Measurements from ENCODE around the gene TRAF7.

TRAF7 gene

GRCh38 chr16:2160915-2161551, 5.5 kb downstream of the TRAF7 start:
- H3K4me1 ChIP-seq (ENCODE audit: control insufficient read depth in 1 of 2, insufficient read depth in 2 of 2, low read length in 2 of 2): peaks cover 10 to 49% of the 10 kb centered on the region in 2 donors

DNA sequence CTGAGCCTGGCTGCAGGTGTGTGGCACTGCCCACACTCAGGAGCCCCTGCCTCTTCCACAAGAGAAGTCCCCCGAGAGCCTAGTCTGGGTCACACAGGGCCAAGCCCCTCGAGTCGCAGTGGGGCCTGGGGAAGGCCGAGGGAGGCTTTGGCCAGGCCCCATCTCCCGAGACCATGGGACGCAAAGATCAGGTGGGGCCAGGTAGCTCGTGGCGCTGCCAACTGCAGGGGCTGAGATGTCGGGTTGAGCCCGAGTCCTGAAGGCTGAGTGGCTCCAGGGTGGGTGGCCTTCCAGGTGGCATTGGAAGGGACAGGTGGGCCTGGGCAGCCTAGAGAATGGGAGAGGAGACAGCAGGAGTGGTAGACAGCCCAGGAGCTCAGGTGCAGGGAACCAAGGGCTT, 6.3 kb downstream of the TRAF7 start:
- Histone ChIP-seq H3K4me3 (ENCODE audit: low read depth in 1 of 2, low read length in 2 of 2) (no peak overlapping the region), H3K36me3 (ENCODE audit: control insufficient read depth in 1 of 2, insufficient read depth in 2 of 2, low read length in 2 of 2) (peaks cover 0 to 13% of the 10 kb centered on the region in 2 donors), H3K4me1 (ENCODE audit: control insufficient read depth in 1 of 2, insufficient read depth in 2 of 2, low read length in 2 of 2) (peaks cover 10 to 41% of the 10 kb centered on the region in 2 donors), H3K9me3 (ENCODE audit: control insufficient read depth in 1 of 2, low read length in 2 of 2) (no peaks in the 10 kb centered on the region), H3K27me3 (ENCODE audit: low read depth, low read length) (no peaks in the 10 kb centered on the region), H3K27ac (ENCODE audit: low read length) (no peak overlapping the region)

More at GRCh38 chr16:2160915-2161551, 5.5 kb downstream of the TRAF7 start:
- no peaks in the 10 kb centered on the region for H3K9me3 ChIP-seq (ENCODE audit: control insufficient read depth in 1 of 2, low read length in 2 of 2)
- no peaks in the 10 kb centered on the region for H3K27me3 ChIP-seq (ENCODE audit: low read depth, low read length)
- no peak overlapping the region for H3K27ac ChIP-seq (ENCODE audit: low read length)
- H3K4me3 ChIP-seq (ENCODE audit: low read depth in 1 of 2, low read length in 2 of 2): no peak overlapping the region
- H3K36me3 ChIP-seq (ENCODE audit: control insufficient read depth in 1 of 2, insufficient read depth in 2 of 2, low read length in 2 of 2): peaks cover 0 to 4% of the 10 kb centered on the region in 2 donors

- Histone ChIP-seq H3K27ac (ENCODE audit: low read length) (no peak overlapping the region), H3K27me3 (ENCODE audit: low read depth, low read length) (no peaks in the 10 kb centered on the region), H3K9me3 (ENCODE audit: control insufficient read depth in 1 of 2, low read length in 2 of 2) (no peaks in the 10 kb centered on the region), H3K36me3 (ENCODE audit: control insufficient read depth in 1 of 2, insufficient read depth in 2 of 2, low read length in 2 of 2) (peaks cover 0 to 20% of the 10 kb centered on the region in 2 donors), H3K4me1 (ENCODE audit: control insufficient read depth in 1 of 2, insufficient read depth in 2 of 2, low read length in 2 of 2) (peaks cover 5 to 33% of the 10 kb centered on the region in 2 donors), H3K4me3 (ENCODE audit: low read depth in 1 of 2, low read length in 2 of 2) (no peak overlapping the region)
These were observed 7.1 kb downstream of the TRAF7 start for GRCh38 chr16:2162676-2163118.

GRCh38 chr16:2163211-2163881, 7.8 kb downstream of the TRAF7 start:
- Histone ChIP-seq H3K27ac (ENCODE audit: low read length) (no peak overlapping the region), H3K9me3 (ENCODE audit: control insufficient read depth in 1 of 2, low read length in 2 of 2) (no peaks in the 10 kb centered on the region), H3K36me3 (ENCODE audit: control insufficient read depth in 1 of 2, insufficient read depth in 2 of 2, low read length in 2 of 2) (peaks cover 5 to 27% of the 10 kb centered on the region in 2 donors), H3K27me3 (ENCODE audit: low read depth, low read length) (no peaks in the 10 kb centered on the region), H3K4me3 (ENCODE audit: low read depth in 1 of 2, low read length in 2 of 2) (no peak overlapping the region), H3K4me1 (ENCODE audit: control insufficient read depth in 1 of 2, insufficient read depth in 2 of 2, low read length in 2 of 2) (peaks cover 5 to 27% of the 10 kb centered on the region in 2 donors)

GRCh38 chr16:2165861-2166260, 10.3 kb downstream of the TRAF7 start:
- H3K36me3 ChIP-seq (ENCODE audit: control insufficient read depth in 1 of 2, insufficient read depth in 2 of 2, low read length in 2 of 2): peaks cover 6 to 52% of the 10 kb centered on the region in 2 donors
- peaks cover 0 to 5% of the 10 kb centered on the region in 2 donors for H3K4me1 ChIP-seq (ENCODE audit: control insufficient read depth in 1 of 2, insufficient read depth in 2 of 2, low read length in 2 of 2)
- no peak overlapping the region for H3K27ac ChIP-seq (ENCODE audit: low read length)
- H3K9me3 ChIP-seq (ENCODE audit: control insufficient read depth in 1 of 2, low read length in 2 of 2): no peaks in the 10 kb centered on the region
- H3K27me3 ChIP-seq (ENCODE audit: low read depth, low read length): no peaks in the 10 kb centered on the region
- H3K4me3 ChIP-seq (ENCODE audit: low read depth in 1 of 2, low read length in 2 of 2): no peak overlapping the region

- Histone ChIP-seq H3K36me3 (ENCODE audit: control insufficient read depth in 1 of 2, insufficient read depth in 2 of 2, low read length in 2 of 2) (peaks cover 6 to 58% of the 10 kb centered on the region in 2 donors), H3K4me3 (ENCODE audit: low read depth in 1 of 2, low read length in 2 of 2) (no peak overlapping the region), H3K27ac (ENCODE audit: low read length) (no peak overlapping the region), H3K27me3 (ENCODE audit: low read depth, low read length) (no peaks in the 10 kb centered on the region), H3K4me1 (ENCODE audit: control insufficient read depth in 1 of 2, insufficient read depth in 2 of 2, low read length in 2 of 2) (peaks cover 0 to 2% of the 10 kb centered on the region in 2 donors), H3K9me3 (ENCODE audit: control insufficient read depth in 1 of 2, low read length in 2 of 2) (no peaks in the 10 kb centered on the region)
These were observed 10.9 kb downstream of the TRAF7 start for GRCh38 chr16:2166263-2167067.

DNA sequence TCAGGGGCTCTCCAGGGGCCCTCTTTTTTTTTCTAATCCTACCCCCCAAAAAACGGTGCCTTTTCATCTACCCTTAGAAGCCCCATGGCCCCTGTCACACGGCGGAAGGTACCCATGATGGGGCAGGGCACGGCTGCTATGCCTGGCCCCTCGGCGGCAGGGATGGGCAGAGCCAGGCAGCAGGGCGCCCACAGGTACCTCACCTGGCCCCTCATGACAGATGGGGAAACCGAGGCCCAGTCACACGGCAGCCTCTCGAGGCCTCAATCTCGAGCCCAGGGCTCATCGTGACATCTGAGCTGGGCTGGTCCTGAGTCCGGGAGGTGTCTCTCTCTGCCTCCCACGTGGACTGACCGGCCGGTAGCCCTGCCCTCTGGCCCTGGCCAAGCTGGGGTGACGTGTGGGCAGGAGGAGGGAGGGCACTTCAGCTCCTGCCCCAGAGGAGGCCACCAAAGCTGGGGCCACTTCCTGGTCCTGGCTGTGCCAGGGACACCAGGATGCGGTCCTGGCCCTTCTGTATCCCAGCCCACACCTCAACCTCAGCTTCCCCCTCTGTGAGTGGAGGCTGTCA, 11.6 kb downstream of the TRAF7 start:
- peaks cover 6 to 64% of the 10 kb centered on the region in 2 donors for H3K36me3 ChIP-seq (ENCODE audit: control insufficient read depth in 1 of 2, insufficient read depth in 2 of 2, low read length in 2 of 2)
- no peak overlapping the region for H3K4me3 ChIP-seq (ENCODE audit: low read depth in 1 of 2, low read length in 2 of 2)
- H3K27ac ChIP-seq (ENCODE audit: low read length): no peak overlapping the region
- H3K4me1 ChIP-seq (ENCODE audit: control insufficient read depth in 1 of 2, insufficient read depth in 2 of 2, low read length in 2 of 2): no peaks in the 10 kb centered on the region
- no peaks in the 10 kb centered on the region for H3K9me3 ChIP-seq (ENCODE audit: control insufficient read depth in 1 of 2, low read length in 2 of 2)
- no peaks in the 10 kb centered on the region for H3K27me3 ChIP-seq (ENCODE audit: low read depth, low read length)

DNA sequence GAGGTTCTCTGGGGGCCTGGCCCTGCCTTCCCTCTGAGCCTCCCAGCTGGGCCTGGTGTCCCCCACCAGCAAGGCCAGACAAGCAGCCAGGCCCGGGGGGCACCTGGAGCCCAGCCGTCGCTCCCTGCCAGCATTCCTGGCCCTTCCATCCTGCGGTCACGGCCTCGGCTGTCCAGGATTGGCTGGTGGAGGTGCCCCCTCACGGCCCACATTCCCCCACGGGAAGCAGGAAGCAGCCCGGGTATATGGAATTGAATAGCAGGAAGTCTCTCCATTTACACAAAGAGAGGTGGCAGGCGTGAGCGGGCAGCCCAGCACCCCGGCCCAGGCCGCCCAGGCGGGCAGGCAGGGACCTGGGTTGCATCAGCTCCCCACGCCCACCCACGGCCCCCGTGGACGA, 14.5 kb downstream of the TRAF7 start:
- Histone ChIP-seq H3K27ac (ENCODE audit: low read length) (no peak overlapping the region), H3K4me1 (ENCODE audit: control insufficient read depth in 1 of 2, insufficient read depth in 2 of 2, low read length in 2 of 2) (no peaks in the 10 kb centered on the region), H3K27me3 (ENCODE audit: low read depth, low read length) (no peaks in the 10 kb centered on the region), H3K4me3 (ENCODE audit: low read depth in 1 of 2, low read length in 2 of 2) (no peak overlapping the region), H3K9me3 (ENCODE audit: control insufficient read depth in 1 of 2, low read length in 2 of 2) (no peaks in the 10 kb centered on the region), H3K36me3 (ENCODE audit: control insufficient read depth in 1 of 2, insufficient read depth in 2 of 2, low read length in 2 of 2) (peaks cover 14 to 90% of the 10 kb centered on the region in 2 donors)

GRCh38 chr16:2170587-2171435, 15.2 kb downstream of the TRAF7 start:
- Histone ChIP-seq H3K4me1 (ENCODE audit: control insufficient read depth in 1 of 2, insufficient read depth in 2 of 2, low read length in 2 of 2) (no peaks in the 10 kb centered on the region), H3K9me3 (ENCODE audit: control insufficient read depth in 1 of 2, low read length in 2 of 2) (no peaks in the 10 kb centered on the region), H3K4me3 (ENCODE audit: low read depth in 1 of 2, low read length in 2 of 2) (no peak overlapping the region), H3K27ac (ENCODE audit: low read length) (no peak overlapping the region), H3K27me3 (ENCODE audit: low read depth, low read length) (no peaks in the 10 kb centered on the region), H3K36me3 (ENCODE audit: control insufficient read depth in 1 of 2, insufficient read depth in 2 of 2, low read length in 2 of 2) (peaks cover 17 to 96% of the 10 kb centered on the region in 2 donors)

DNA sequence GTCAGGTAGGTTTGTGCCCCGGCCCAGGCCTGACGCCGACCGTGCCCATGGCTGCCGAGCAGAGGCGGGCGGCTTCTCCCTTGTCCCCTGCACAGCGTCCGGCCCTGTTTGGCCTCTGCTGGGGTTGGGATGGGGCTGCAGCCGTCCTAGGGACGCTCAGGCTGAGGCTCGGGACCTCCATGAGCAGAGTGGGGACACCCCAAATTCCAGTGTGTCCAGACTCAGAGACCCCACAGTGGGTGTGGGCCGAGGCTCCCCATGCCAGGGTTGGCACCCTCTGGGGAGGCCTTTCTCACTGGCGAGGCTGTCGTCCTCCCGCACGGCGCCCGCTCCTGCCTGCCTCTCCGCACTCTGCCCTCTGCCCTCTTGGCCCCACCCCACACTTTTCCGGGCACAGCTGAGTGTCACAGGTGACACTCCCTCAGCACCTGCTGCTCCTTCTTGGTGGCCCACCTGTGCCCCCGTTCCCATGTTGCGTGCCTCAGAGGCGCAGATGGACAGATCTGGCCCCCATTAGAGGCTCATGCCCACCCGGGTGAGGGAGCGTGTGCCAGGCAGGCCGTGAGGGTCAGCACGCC, 16.1 kb downstream of the TRAF7 start:
- H3K27me3 ChIP-seq (ENCODE audit: low read depth, low read length): no peaks in the 10 kb centered on the region
- no peaks in the 10 kb centered on the region for H3K4me1 ChIP-seq (ENCODE audit: control insufficient read depth in 1 of 2, insufficient read depth in 2 of 2, low read length in 2 of 2)
- no peak overlapping the region for H3K27ac ChIP-seq (ENCODE audit: low read length)
- no peak overlapping the region for H3K4me3 ChIP-seq (ENCODE audit: low read depth in 1 of 2, low read length in 2 of 2)
- H3K9me3 ChIP-seq (ENCODE audit: control insufficient read depth in 1 of 2, low read length in 2 of 2): no peaks in the 10 kb centered on the region
- H3K36me3 ChIP-seq (ENCODE audit: control insufficient read depth in 1 of 2, insufficient read depth in 2 of 2, low read length in 2 of 2): peaks cover 20 to 96% of the 10 kb centered on the region in 2 donors
